ENCODE data around the gene SYPL1. TPM values are rescaled to one million over a fixed set of nuclear protein-coding genes. Genes with fewer than 3 reads are reported as not detected.

SYPL1 gene
- total and polyA plus RNA-seq, 9 of the 15 experiments (the other 6 are each of a cell fraction or from before 2014, with no cell fraction given): 23.8 to 214 (median 70.2) TPM

GRCh38 chr7:106112118-106112971, at the start of gene SYPL1 (continued):
- TF ChIP-seq ERF (CRISPR knock-in tag; IDR thresholded peaks at IDR 0.05) (peak; percentile 92), MXD1 (CRISPR knock-in tag; IDR thresholded peaks at IDR 0.05; ENCODE audit: borderline replicate concordance, poor library complexity, severe bottlenecking) (no peak), ZKSCAN1 (IDR thresholded peaks at IDR 0.05; ENCODE audit: low read depth, low read length) (peak; percentile 76; the same call in 1 of the 2 replicates), ZNF586 (CRISPR knock-in tag; conservative IDR thresholded peaks at IDR 0.05) (no peak), SIN3A (IDR thresholded peaks at IDR 0.05; ENCODE audit: borderline replicate concordance in 2 of 2, control insufficient read depth in 1 of 2, low read depth in 2 of 2, low read length in 2 of 2) (peak; percentile 44 to 45; a peak in 1 of 4 replicates), E2F6 (IDR thresholded peaks at IDR 0.05; ENCODE audit: borderline replicate concordance in 1 of 2, extremely low read depth in 1 of 2, insufficient read depth in 1 of 2, insufficient read length in 1 of 2, low read depth in 1 of 2, low read length in 1 of 2, poor library complexity in 1 of 2, severe bottlenecking in 1 of 2) (peak; percentile 85 to 88), CBX1 (IDR thresholded peaks at IDR 0.05; ENCODE audit: low read depth) (peak; percentile 83), HEY1 (CRISPR knock-in tag; IDR thresholded peaks at IDR 0.05; ENCODE audit: borderline replicate concordance) (no peak), NR4A1 (CRISPR knock-in tag; IDR thresholded peaks at IDR 0.05) (peak; percentile 88; the same call in 1 of the 2 replicates), NR4A1 (tag; IDR thresholded peaks at IDR 0.05) (peak; percentile 87; the same call in 1 of the 2 replicates), ESRRA (IDR thresholded peaks at IDR 0.05; ENCODE audit: borderline replicate concordance, low read depth) (peak; percentile 73; the same call in 1 of the 2 replicates), CREB3 (tag; conservative IDR thresholded peaks at IDR 0.05; ENCODE audit: low read depth) (peak; percentile 73; the same call in 1 of the 2 replicates), CREB1 (IDR thresholded peaks at IDR 0.05) (peak; percentile 10), CREB1 (CRISPR knock-in tag; IDR thresholded peaks at IDR 0.05) (no peak; the same call in 1 of the 2 replicates), ZFP30 (CRISPR knock-in tag; IDR thresholded peaks at IDR 0.05; ENCODE audit: borderline replicate concordance) (no peak), ZNF140 (CRISPR knock-in tag; IDR thresholded peaks at IDR 0.05) (no peak), ZNF511 (CRISPR knock-in tag; IDR thresholded peaks at IDR 0.05) (peak; percentile 69), ID3 (CRISPR knock-in tag; IDR thresholded peaks at IDR 0.05) (no peak), ID3 (tag; IDR thresholded peaks at IDR 0.05) (peak; percentile 78), TCF15 (CRISPR knock-in tag; IDR thresholded peaks at IDR 0.05) (0 out of 2 replicates have a peak, but pooled peaks have one; percentile 38), ZBTB7A (IDR thresholded peaks at IDR 0.05; ENCODE audit: borderline replicate concordance, control insufficient read depth, low read depth, low read length) (peak; percentile 91; the same call in 1 of the 2 replicates), U2AF1 (optimal IDR thresholded peaks at IDR 0.05; ENCODE audit: low read depth, low read length) (peak; percentile 38)

Data from K562 (cell line).